Transverse colon (tissue), 4 donors: Measurements from ENCODE around the gene RBM19. TPM values are rescaled to one million over a fixed set of nuclear protein-coding genes. Genes with fewer than 3 reads are reported as not detected.

Experiments used
- DNase-seq: peaks from one replicate; pipeline ENCODE4 v3.0.0-alpha.2; 2019
- H3K27ac ChIP-seq, 4 donors: fragments of 200-600 bp; sonication (generic); 2 replicates each; pipeline ENCODE4 v1.5.1; 2016 to 2018; ENCODE audit warnings: inconsistent platforms in 4 of 4
- H3K27me3 ChIP-seq: fragments of 200-600 bp; sonication (generic); 2 replicates; pipeline ENCODE4 v1.5.1; 2017; ENCODE audit warnings: inconsistent platforms
- H3K36me3 ChIP-seq, 4 donors: fragments of 200-600 bp; sonication (generic); 2 replicates each; pipeline ENCODE4 v1.5.1; 2017 to 2019; ENCODE audit warnings: inconsistent platforms in 4 of 4
- H3K4me1 ChIP-seq, 4 donors: fragments of 200-600 bp; sonication (generic); 2 replicates each; pipeline ENCODE4 v1.5.1; 2017 to 2020; ENCODE audit warnings: inconsistent platforms in 4 of 4
- H3K4me3 ChIP-seq, 4 donors: fragments of 200-600 bp; sonication (generic); 1 replicate in 1 of 4; 2 replicates in 3 of 4; pipeline versions ENCODE4 v1.5.1 to v1.6.1; 2017 to 2019; ENCODE audit warnings: inconsistent platforms in 4 of 4
- H3K9me3 ChIP-seq, 2 donors: fragments of 200-600 bp; sonication (generic); 2 replicates each; pipeline ENCODE4 v1.5.1; 2017 to 2019; ENCODE audit warnings: inconsistent platforms in 2 of 2
- CTCF ChIP-seq, 5 experiments: fragments of 200-600 bp in 3 of 5; fragments of 450-650 bp in 2 of 5; sonication (generic) in 3 of 5; IDR thresholded peaks; 1 replicate in 2 of 5; 2 replicates in 3 of 5; pipeline ENCODE4 v1.5.1; 2016 to 2017; ENCODE audit warnings: antibody characterized with exemption in 5 of 5, inconsistent platforms in 3 of 5, mild to moderate bottlenecking in 2 of 5, moderate library complexity in 1 of 5
- EP300 ChIP-seq: sonication (generic); formaldehyde crosslinking; IDR thresholded peaks from one replicate; pipeline ENCODE4 v1.6.1; 2017; ENCODE audit warnings: antibody characterized with exemption, low read depth
- POLR2A ChIP-seq: fragments of 450-650 bp; IDR thresholded peaks from one replicate; pipeline ENCODE4 v1.6.1; 2016; ENCODE audit warnings: antibody characterized with exemption, mild to moderate bottlenecking, moderate library complexity
- POLR2AphosphoS5 ChIP-seq, 3 donors: sonication (generic); formaldehyde crosslinking; IDR thresholded peaks; one replicate each; pipeline ENCODE4 v1.6.1; 2016; ENCODE audit warnings: antibody characterized with exemption in 3 of 3
- WGBS, 2 donors: methylation state at CpG; one replicate each; pipeline ENCODE4 v1.1.5; 2018; ENCODE audit warnings: low coverage in 1 of 2; 5-methylcytosine and 5-hydroxymethylcytosine counted together
- in situ Hi-C, 4 donors: fragments of 200-750 bp; cut with MboI; loops; one replicate each; pipeline versions ENCODE4 v1.15.0 to v1.15.1; 2017; ENCODE audit warnings: low sequenced_read_pairs in 3 of 4, low pct_ligation_motif_present in 1 of 4, low pct_unique_long_range_greater_than_20kb in 1 of 4
- intact Hi-C: fragments of 100-400 bp; cut with DNase I; formaldehyde crosslinking; loops from one replicate; pipeline ENCODE4 v1.15.1; 2023; ENCODE audit warnings: low total_unique reads
- total RNA-seq, 4 donors: library from RNA; depleted of rRNA; stranded (reverse); fragments of >200 nt; gene quantifications; one replicate each; pipeline ENCODE4 v1.1.0, GENCODE V29; 2016

Gene RBM19
- total RNA-seq, 4 donors from 2014 or later, result 24.3 to 96.1 (median 28.7) TPM

- Histone ChIP-seq H3K4me3 (no peak overlapping the region), H3K36me3 (no peaks in the 10 kb centered on the region), H3K9me3 (no peaks in the 10 kb centered on the region), H3K27me3 (no peaks in the 10 kb centered on the region), H3K4me1 (no peaks in the 10 kb centered on the region), H3K27ac (no peak overlapping the region)
- no peak for DNase-seq
- WGBS, 2 donors, result 82 to 91% methylated on average over 9 to 21 of the region's 22 CpGs
- in situ Hi-C loops (no loop called here), intact Hi-C loops (no loop called here)
- TF ChIP-seq POLR2AphosphoS5 (IDR thresholded peaks at IDR 0.05), result no peak
- TF ChIP-seq POLR2A, result no peak
- no peak for TF ChIP-seq CTCF (IDR thresholded peaks at IDR 0.05)
- TF ChIP-seq EP300, result no peak
Observed at GRCh38 chr12:113826805-113827538, 139.2 kb downstream of the RBM19 start.

GRCh38 chr12:113825705-113826104 lies 140.4 kb downstream of the RBM19 start:
- Histone ChIP-seq H3K36me3 (no peaks in the 10 kb centered on the region), H3K27ac (no peak overlapping the region), H3K9me3 (no peaks in the 10 kb centered on the region), H3K4me3 (no peak overlapping the region), H3K27me3 (no peaks in the 10 kb centered on the region), H3K4me1 (no peaks in the 10 kb centered on the region)
- no peak for TF ChIP-seq CTCF (IDR thresholded peaks at IDR 0.05)
- no peak for DNase-seq
- 67 to 82% methylated on average over 1 to 8 of the region's 8 CpGs for WGBS, 2 donors
- in situ Hi-C loops, result no loop called here
- intact Hi-C loops, result no loop called here

- no peak for DNase-seq
- no peak for TF ChIP-seq EP300
- no peak for TF ChIP-seq POLR2A
- TF ChIP-seq CTCF (IDR thresholded peaks at IDR 0.05), result no peak
- TF ChIP-seq POLR2AphosphoS5 (IDR thresholded peaks at IDR 0.05), result no peak
- no peaks in the 10 kb centered on the region for H3K9me3 ChIP-seq
- in situ Hi-C loops, result no loop called here
- no peaks in the 10 kb centered on the region for H3K4me1 ChIP-seq
- no peak overlapping the region for H3K4me3 ChIP-seq
- no peak overlapping the region for H3K27ac ChIP-seq
- no peaks in the 10 kb centered on the region for H3K36me3 ChIP-seq
- intact Hi-C loops, result no loop called here
- 71 to 86% methylated on average over 4 to 5 of the region's 5 CpGs for WGBS, 2 donors
- H3K27me3 ChIP-seq, result no peaks in the 10 kb centered on the region
Observed at GRCh38 chr12:113823816-113824215, 142.3 kb downstream of the RBM19 start.

- intact Hi-C loops (no loop called here), in situ Hi-C loops (no loop called here)
- H3K9me3 ChIP-seq, result no peaks in the 10 kb centered on the region
- TF ChIP-seq POLR2A (no peak), POLR2AphosphoS5 (IDR thresholded peaks at IDR 0.05) (no peak), CTCF (IDR thresholded peaks at IDR 0.05) (no peak), EP300 (no peak)
- no peaks in the 10 kb centered on the region for H3K36me3 ChIP-seq
- no peak overlapping the region for H3K4me3 ChIP-seq
- H3K4me1 ChIP-seq, result no peaks in the 10 kb centered on the region
- H3K27ac ChIP-seq, result no peak overlapping the region
- WGBS, 2 donors, result 65 to 78% methylated on average over 4 to 12 of the region's 16 CpGs
- H3K27me3 ChIP-seq, result no peaks in the 10 kb centered on the region
- no peak for DNase-seq
Observed at GRCh38 chr12:113823016-113823415, 143.1 kb downstream of the RBM19 start.
